ENCODE results near the gene KIF13A. TPM values are rescaled to one million over a fixed set of nuclear protein-coding genes. Genes with fewer than 3 reads are reported as not detected.

The KIF13A gene
- total and polyA plus RNA-seq, 9 of the 15 experiments (the other 6 are each of a cell fraction or from before 2014, with no cell fraction given), result 3.6 to 44.3 (median 29.7) TPM

DNA sequence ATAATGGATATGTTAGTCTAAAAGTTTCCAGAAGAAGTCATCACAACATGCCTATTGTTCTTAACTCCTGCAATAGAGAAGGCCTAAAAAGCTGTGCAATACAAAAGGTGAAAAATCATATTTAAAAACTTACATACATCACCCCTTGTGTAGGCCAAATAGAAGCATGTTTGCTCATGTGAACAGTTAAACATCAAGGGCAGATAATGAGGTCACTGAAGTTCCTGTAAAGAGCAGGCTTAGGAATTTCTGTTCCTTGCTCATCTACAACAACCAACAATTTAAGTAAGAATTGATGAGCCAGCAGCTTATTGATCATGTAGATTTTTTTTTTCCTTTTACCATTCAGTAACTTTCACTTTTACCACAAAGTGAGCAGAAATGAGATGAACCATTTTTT lies 273.3 kb downstream of the KIF13A start (continued):
- TF ChIP-seq, protein P1, sequence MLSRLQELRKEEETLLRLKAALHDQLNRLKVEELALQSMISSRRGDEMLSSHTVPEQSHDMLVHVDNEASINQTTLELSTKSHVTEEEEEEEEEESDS (CRISPR knock-in tag; IDR thresholded peaks at IDR 0.05), result no peak
- TF ChIP-seq, protein P2, sequence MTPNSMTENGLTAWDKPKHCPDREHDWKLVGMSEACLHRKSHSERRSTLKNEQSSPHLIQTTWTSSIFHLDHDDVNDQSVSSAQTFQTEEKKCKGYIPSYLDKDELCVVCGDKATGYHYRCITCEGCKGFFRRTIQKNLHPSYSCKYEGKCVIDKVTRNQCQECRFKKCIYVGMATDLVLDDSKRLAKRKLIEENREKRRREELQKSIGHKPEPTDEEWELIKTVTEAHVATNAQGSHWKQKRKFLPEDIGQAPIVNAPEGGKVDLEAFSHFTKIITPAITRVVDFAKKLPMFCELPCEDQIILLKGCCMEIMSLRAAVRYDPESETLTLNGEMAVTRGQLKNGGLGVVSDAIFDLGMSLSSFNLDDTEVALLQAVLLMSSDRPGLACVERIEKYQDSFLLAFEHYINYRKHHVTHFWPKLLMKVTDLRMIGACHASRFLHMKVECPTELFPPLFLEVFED (CRISPR knock-in tag; conservative IDR thresholded peaks at IDR 0.05), result no peak
- TF ChIP-seq SRSF3 (IDR thresholded peaks at IDR 0.05; ENCODE audit: insufficient read depth, low read length), result no peak
- TF ChIP-seq, protein P3, sequence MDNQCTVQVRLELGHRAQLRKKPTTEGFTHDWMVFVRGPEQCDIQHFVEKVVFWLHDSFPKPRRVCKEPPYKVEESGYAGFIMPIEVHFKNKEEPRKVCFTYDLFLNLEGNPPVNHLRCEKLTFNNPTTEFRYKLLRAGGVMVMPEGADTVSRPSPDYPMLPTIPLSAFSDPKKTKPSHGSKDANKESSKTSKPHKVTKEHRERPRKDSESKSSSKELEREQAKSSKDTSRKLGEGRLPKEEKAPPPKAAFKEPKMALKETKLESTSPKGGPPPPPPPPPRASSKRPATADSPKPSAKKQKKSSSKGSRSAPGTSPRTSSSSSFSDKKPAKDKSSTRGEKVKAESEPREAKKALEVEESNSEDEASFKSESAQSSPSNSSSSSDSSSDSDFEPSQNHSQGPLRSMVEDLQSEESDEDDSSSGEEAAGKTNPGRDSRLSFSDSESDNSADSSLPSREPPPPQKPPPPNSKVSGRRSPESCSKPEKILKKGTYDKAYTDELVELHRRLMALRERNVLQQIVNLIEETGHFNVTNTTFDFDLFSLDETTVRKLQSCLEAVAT (IDR thresholded peaks at IDR 0.05), result no peak
- TF ChIP-seq RFX1 (IDR thresholded peaks at IDR 0.05), result no peak
- no peak for TF ChIP-seq NCOR1 (IDR thresholded peaks at IDR 0.05)
- TF ChIP-seq ZBTB8A (IDR thresholded peaks at IDR 0.05; ENCODE audit: partially characterized antibody), result no peak
- TF ChIP-seq, protein P4, sequence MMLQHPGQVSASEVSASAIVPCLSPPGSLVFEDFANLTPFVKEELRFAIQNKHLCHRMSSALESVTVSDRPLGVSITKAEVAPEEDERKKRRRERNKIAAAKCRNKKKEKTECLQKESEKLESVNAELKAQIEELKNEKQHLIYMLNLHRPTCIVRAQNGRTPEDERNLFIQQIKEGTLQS (IDR thresholded peaks at IDR 0.05), result peak; percentile 49
- TF ChIP-seq, protein P4 (CRISPR knock-in tag; conservative IDR thresholded peaks at IDR 0.05), result no peak
- no peak for TF ChIP-seq ZNF766 (CRISPR knock-in tag; conservative IDR thresholded peaks at IDR 0.05)
- TF ChIP-seq, protein P5, sequence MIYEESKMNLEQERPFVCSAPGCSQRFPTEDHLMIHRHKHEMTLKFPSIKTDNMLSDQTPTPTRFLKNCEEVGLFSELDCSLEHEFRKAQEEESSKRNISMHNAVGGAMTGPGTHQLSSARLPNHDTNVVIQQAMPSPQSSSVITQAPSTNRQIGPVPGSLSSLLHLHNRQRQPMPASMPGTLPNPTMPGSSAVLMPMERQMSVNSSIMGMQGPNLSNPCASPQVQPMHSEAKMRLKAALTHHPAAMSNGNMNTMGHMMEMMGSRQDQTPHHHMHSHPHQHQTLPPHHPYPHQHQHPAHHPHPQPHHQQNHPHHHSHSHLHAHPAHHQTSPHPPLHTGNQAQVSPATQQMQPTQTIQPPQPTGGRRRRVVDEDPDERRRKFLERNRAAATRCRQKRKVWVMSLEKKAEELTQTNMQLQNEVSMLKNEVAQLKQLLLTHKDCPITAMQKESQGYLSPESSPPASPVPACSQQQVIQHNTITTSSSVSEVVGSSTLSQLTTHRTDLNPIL (CRISPR knock-in tag; IDR thresholded peaks at IDR 0.05), result no peak
- TF ChIP-seq, protein P6, sequence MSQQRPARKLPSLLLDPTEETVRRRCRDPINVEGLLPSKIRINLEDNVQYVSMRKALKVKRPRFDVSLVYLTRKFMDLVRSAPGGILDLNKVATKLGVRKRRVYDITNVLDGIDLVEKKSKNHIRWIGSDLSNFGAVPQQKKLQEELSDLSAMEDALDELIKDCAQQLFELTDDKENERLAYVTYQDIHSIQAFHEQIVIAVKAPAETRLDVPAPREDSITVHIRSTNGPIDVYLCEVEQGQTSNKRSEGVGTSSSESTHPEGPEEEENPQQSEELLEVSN (IDR thresholded peaks at IDR 0.05; ENCODE audit: borderline replicate concordance in 1 of 2, extremely low read depth in 1 of 2, insufficient read depth in 1 of 2, insufficient read length in 1 of 2, low read depth in 1 of 2, low read length in 1 of 2, poor library complexity in 1 of 2, severe bottlenecking in 1 of 2), result no peak
- no peak for TF ChIP-seq KAT2B (IDR thresholded peaks at IDR 0.05; ENCODE audit: low read depth, low read length)
- no peak for TF ChIP-seq YY1 (IDR thresholded peaks at IDR 0.05; ENCODE audit: borderline replicate concordance in 1 of 3, control insufficient read depth in 1 of 3, extremely low read depth in 1 of 3, insufficient read depth in 3 of 3, insufficient read length in 1 of 3, insufficient replicate concordance in 2 of 3, low read depth in 1 of 3, low read length in 2 of 3)
- 0 out of 2 replicates have a peak, but pooled peaks have one; percentile 4 for TF ChIP-seq MECOM (CRISPR knock-in tag; IDR thresholded peaks at IDR 0.05)
- TF ChIP-seq, protein P7, sequence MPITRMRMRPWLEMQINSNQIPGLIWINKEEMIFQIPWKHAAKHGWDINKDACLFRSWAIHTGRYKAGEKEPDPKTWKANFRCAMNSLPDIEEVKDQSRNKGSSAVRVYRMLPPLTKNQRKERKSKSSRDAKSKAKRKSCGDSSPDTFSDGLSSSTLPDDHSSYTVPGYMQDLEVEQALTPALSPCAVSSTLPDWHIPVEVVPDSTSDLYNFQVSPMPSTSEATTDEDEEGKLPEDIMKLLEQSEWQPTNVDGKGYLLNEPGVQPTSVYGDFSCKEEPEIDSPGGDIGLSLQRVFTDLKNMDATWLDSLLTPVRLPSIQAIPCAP (CRISPR knock-in tag; IDR thresholded peaks at IDR 0.05; ENCODE audit: borderline replicate concordance), result no peak
- TF ChIP-seq CHD1 (IDR thresholded peaks at IDR 0.05; ENCODE audit: low read length), result no peak
- 0 out of 2 replicates have a peak, but pooled peaks have one; percentile 6 for TF ChIP-seq MYC (IDR thresholded peaks at IDR 0.05; ENCODE audit: low read depth, low read length)
- no peak for TF ChIP-seq MYC (CRISPR knock-in tag; IDR thresholded peaks at IDR 0.05; ENCODE audit: borderline replicate concordance, low read depth)
- no peak for TF ChIP-seq POLR2AphosphoS5 (IDR thresholded peaks at IDR 0.05; ENCODE audit: control insufficient read depth, insufficient read depth, low read depth, low read length)
